ENCODE measurements around the gene ACOX3.

GRCh38 chr4:8323947-8324555, 116.5 kb downstream of the ACOX3 start:
- TF ChIP-seq CTCF (IDR thresholded peaks at IDR 0.05) (no peak), POLR2A (IDR thresholded peaks at IDR 0.05) (no peak)
